Breast epithelium (tissue), 3 donors: ENCODE results near the gene KCTD4.

Experiments used
- CTCF ChIP-seq, 3 donors: fragments of 450-650 bp; IDR thresholded peaks; one replicate each; pipeline ENCODE4 v1.5.1; 2016 to 2017; ENCODE audit warnings: antibody characterized with exemption in 3 of 3, mild to moderate bottlenecking in 3 of 3, moderate library complexity in 3 of 3
- POLR2A ChIP-seq: fragments of 450-650 bp; IDR thresholded peaks from one replicate; pipeline ENCODE4 v1.6.1; 2016; ENCODE audit warnings: antibody characterized with exemption, mild to moderate bottlenecking, moderate library complexity
- POLR2AphosphoS5 ChIP-seq, 3 donors: sonication (generic); formaldehyde crosslinking; IDR thresholded peaks; one replicate each; pipeline ENCODE4 v1.6.1; 2017; ENCODE audit warnings: antibody characterized with exemption in 3 of 3

- TF ChIP-seq POLR2A: no peak
- no peak for TF ChIP-seq CTCF (IDR thresholded peaks at IDR 0.05)
- TF ChIP-seq POLR2AphosphoS5 (IDR thresholded peaks at IDR 0.05): no peak
These were observed 4.2 kb downstream of the KCTD4 start for GRCh38 chr13:45196622-45197021.
